Measurements from ENCODE around the gene PRSS23.
A peak's percentile ranks its signal among the peaks of the same experiment; 100 is the strongest.

Gene PRSS23

GRCh38 chr11:86798988-86799387 lies 1.4 kb upstream of the PRSS23 start:
- TF ChIP-seq YY1 (IDR thresholded peaks at IDR 0.05; ENCODE audit: insufficient read depth, insufficient read length) (no peak), SUZ12 (IDR thresholded peaks at IDR 0.05; ENCODE audit: extremely low read depth, insufficient read depth, insufficient read length) (no peak), ZNF274 (IDR thresholded peaks at IDR 0.05; ENCODE audit: low read depth, low read length) (no peak)
- no peak for DNase-seq (ENCODE audit: low read depth, low spot score)
- no peaks in the 10 kb centered on the region for H3K4me1 ChIP-seq (ENCODE audit: insufficient read depth, insufficient read length)
- no peaks in the 10 kb centered on the region for H3K9me3 ChIP-seq (ENCODE audit: insufficient read depth, low read length)
- peaks cover 4% of the 10 kb centered on the region for H3K36me3 ChIP-seq (ENCODE audit: insufficient read depth, insufficient read length, low read length)
- H3K9ac ChIP-seq (ENCODE audit: insufficient read length, low read depth) = no peak overlapping the region
- H3K4me3 ChIP-seq (ENCODE audit: insufficient read length, low read depth) = no peak overlapping the region
- peaks cover 27% of the 10 kb centered on the region for H3K27me3 ChIP-seq (ENCODE audit: insufficient read depth, insufficient read length)

DNA sequence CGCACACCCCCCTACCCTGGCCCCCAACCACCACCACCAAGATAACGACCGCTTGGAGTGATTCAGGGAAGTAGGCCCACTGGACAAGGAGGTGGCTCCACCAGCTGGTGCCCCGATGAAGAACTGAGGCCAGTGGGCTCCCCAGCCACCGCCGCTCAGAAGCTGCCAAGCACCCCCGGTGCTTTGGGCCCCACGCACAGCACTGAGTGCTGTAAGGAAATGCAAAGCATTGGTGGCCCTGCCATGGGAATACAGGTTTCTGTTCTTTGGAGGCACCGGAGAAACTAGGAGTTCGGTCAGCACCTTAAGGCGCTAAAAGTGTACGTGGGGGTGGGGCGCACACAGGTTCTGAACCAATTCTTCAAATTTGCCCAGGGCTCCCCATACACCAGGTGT lies 664 bp upstream of the PRSS23 start:
- peak overlapping the region; percentile 61 for H3K9ac ChIP-seq (ENCODE audit: insufficient read length, low read depth)

DNA sequence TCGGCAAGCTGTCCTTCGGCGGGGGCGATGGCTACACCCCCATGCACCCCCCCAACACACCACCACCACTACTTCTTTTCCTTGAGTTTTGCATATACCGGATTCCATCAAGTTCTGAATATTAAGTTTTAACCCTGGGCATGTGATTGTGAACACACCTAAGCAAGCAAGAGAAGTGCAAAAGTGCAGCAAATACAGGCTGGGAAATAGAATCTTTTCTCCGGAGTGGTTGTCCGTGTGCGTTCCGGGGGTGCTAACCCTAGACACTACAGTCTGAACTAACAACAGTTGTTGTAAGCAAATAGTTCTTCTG lies 574 bp downstream of the PRSS23 start:
- Histone ChIP-seq H3K4me3 (ENCODE audit: insufficient read length, low read depth) (peak overlapping the region; percentile 57), H3K27me3 (ENCODE audit: insufficient read depth, insufficient read length) (peaks cover 27% of the 10 kb centered on the region), H3K9ac (ENCODE audit: insufficient read length, low read depth) (peak overlapping the region; percentile 74), H3K36me3 (ENCODE audit: insufficient read depth, insufficient read length, low read length) (peaks cover 4% of the 10 kb centered on the region), H3K4me1 (ENCODE audit: insufficient read depth, insufficient read length) (no peaks in the 10 kb centered on the region), H3K9me3 (ENCODE audit: insufficient read depth, low read length) (no peaks in the 10 kb centered on the region)
- DNase-seq (ENCODE audit: low read depth, low spot score) = no peak
- TF ChIP-seq YY1 (IDR thresholded peaks at IDR 0.05; ENCODE audit: insufficient read depth, insufficient read length) (no peak), SUZ12 (IDR thresholded peaks at IDR 0.05; ENCODE audit: extremely low read depth, insufficient read depth, insufficient read length) (no peak), ZNF274 (IDR thresholded peaks at IDR 0.05; ENCODE audit: low read depth, low read length) (no peak)

More for the DNA sequence above, 664 bp upstream of the PRSS23 start:
- no peak for DNase-seq (ENCODE audit: low read depth, low spot score)
- Histone ChIP-seq H3K4me1 (ENCODE audit: insufficient read depth, insufficient read length) (no peaks in the 10 kb centered on the region), H3K9me3 (ENCODE audit: insufficient read depth, low read length) (no peaks in the 10 kb centered on the region), H3K4me3 (ENCODE audit: insufficient read length, low read depth) (peak overlapping the region; percentile 57), H3K27me3 (ENCODE audit: insufficient read depth, insufficient read length) (peaks cover 27% of the 10 kb centered on the region), H3K36me3 (ENCODE audit: insufficient read depth, insufficient read length, low read length) (peaks cover 4% of the 10 kb centered on the region)
- no peak for TF ChIP-seq YY1 (IDR thresholded peaks at IDR 0.05; ENCODE audit: insufficient read depth, insufficient read length)
- no peak for TF ChIP-seq SUZ12 (IDR thresholded peaks at IDR 0.05; ENCODE audit: extremely low read depth, insufficient read depth, insufficient read length)
- TF ChIP-seq ZNF274 (IDR thresholded peaks at IDR 0.05; ENCODE audit: low read depth, low read length) = no peak

GRCh38 chr11:86801364-86801763 lies 1.0 kb downstream of the PRSS23 start:
- Histone ChIP-seq H3K36me3 (ENCODE audit: insufficient read depth, insufficient read length, low read length) (peaks cover 5% of the 10 kb centered on the region), H3K4me3 (ENCODE audit: insufficient read length, low read depth) (no peak overlapping the region), H3K4me1 (ENCODE audit: insufficient read depth, insufficient read length) (no peaks in the 10 kb centered on the region), H3K9ac (ENCODE audit: insufficient read length, low read depth) (no peak overlapping the region), H3K9me3 (ENCODE audit: insufficient read depth, low read length) (no peaks in the 10 kb centered on the region), H3K27me3 (ENCODE audit: insufficient read depth, insufficient read length) (peaks cover 27% of the 10 kb centered on the region)
- TF ChIP-seq YY1 (IDR thresholded peaks at IDR 0.05; ENCODE audit: insufficient read depth, insufficient read length) (no peak), SUZ12 (IDR thresholded peaks at IDR 0.05; ENCODE audit: extremely low read depth, insufficient read depth, insufficient read length) (no peak), ZNF274 (IDR thresholded peaks at IDR 0.05; ENCODE audit: low read depth, low read length) (no peak)
- no peak for DNase-seq (ENCODE audit: low read depth, low spot score)

DNA sequence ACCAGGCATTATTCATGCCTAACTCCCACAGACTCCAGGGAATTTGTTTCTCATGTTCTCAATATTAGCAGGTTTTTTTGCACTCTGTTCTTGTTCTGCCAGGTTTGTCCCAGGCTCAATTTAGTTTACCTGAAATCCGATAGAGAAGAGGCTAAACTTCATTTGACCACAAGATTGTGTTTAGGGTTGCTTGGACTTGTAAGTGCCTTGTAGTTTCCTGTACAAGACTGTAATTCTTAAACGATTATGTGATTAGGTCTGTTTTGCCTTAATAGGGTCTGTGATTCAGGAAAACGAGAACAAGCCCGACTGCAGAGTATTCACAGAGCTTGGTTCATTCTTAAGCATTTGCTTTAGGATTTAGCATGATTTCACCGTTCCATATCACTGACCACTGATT lies 1.8 kb downstream of the PRSS23 start:
- H3K9ac ChIP-seq (ENCODE audit: insufficient read length, low read depth) = no peak overlapping the region

DNA sequence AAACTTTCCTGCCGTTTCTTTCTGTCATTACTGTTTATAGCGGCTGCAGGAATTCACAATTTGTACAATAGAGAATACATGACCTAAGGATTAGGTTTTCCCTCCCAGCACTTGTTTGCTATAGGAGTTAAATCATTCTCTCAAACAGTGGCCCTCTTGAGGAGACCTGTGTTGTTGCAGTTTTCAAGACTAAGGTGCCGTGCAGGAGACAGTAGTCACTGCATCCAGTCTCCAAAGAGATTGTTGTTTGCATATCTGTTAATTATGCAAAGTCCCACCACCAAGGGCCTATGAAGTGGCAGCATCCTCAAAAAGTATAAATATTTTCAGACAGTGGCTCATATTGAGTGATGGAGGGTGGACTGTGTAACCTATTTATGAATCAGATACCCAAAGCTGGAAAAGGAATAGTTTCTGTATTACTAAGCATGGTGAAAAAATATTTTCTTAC lies 2.3 kb downstream of the PRSS23 start:
- Histone ChIP-seq H3K36me3 (ENCODE audit: insufficient read depth, insufficient read length, low read length) (peaks cover 13% of the 10 kb centered on the region), H3K27me3 (ENCODE audit: insufficient read depth, insufficient read length) (peaks cover 27% of the 10 kb centered on the region), H3K4me3 (ENCODE audit: insufficient read length, low read depth) (no peak overlapping the region), H3K9me3 (ENCODE audit: insufficient read depth, low read length) (no peaks in the 10 kb centered on the region), H3K4me1 (ENCODE audit: insufficient read depth, insufficient read length) (no peaks in the 10 kb centered on the region), H3K9ac (ENCODE audit: insufficient read length, low read depth) (no peak overlapping the region)
- DNase-seq (ENCODE audit: low read depth, low spot score) = peak; percentile 33
- TF ChIP-seq SUZ12 (IDR thresholded peaks at IDR 0.05; ENCODE audit: extremely low read depth, insufficient read depth, insufficient read length) (no peak), ZNF274 (IDR thresholded peaks at IDR 0.05; ENCODE audit: low read depth, low read length) (no peak), YY1 (IDR thresholded peaks at IDR 0.05; ENCODE audit: insufficient read depth, insufficient read length) (no peak)

More for the DNA sequence above, 1.8 kb downstream of the PRSS23 start:
- Histone ChIP-seq H3K36me3 (ENCODE audit: insufficient read depth, insufficient read length, low read length) (peaks cover 8% of the 10 kb centered on the region), H3K9me3 (ENCODE audit: insufficient read depth, low read length) (no peaks in the 10 kb centered on the region), H3K27me3 (ENCODE audit: insufficient read depth, insufficient read length) (peaks cover 27% of the 10 kb centered on the region), H3K4me1 (ENCODE audit: insufficient read depth, insufficient read length) (no peaks in the 10 kb centered on the region), H3K4me3 (ENCODE audit: insufficient read length, low read depth) (no peak overlapping the region)
- DNase-seq (ENCODE audit: low read depth, low spot score) = no peak
- TF ChIP-seq ZNF274 (IDR thresholded peaks at IDR 0.05; ENCODE audit: low read depth, low read length) = no peak
- TF ChIP-seq SUZ12 (IDR thresholded peaks at IDR 0.05; ENCODE audit: extremely low read depth, insufficient read depth, insufficient read length) = no peak
- TF ChIP-seq YY1 (IDR thresholded peaks at IDR 0.05; ENCODE audit: insufficient read depth, insufficient read length) = no peak

GRCh38 chr11:86803136-86804045 lies 3.0 kb downstream of the PRSS23 start:
- Histone ChIP-seq H3K9me3 (ENCODE audit: insufficient read depth, low read length) (no peaks in the 10 kb centered on the region), H3K4me1 (ENCODE audit: insufficient read depth, insufficient read length) (no peaks in the 10 kb centered on the region), H3K9ac (ENCODE audit: insufficient read length, low read depth) (no peak overlapping the region), H3K4me3 (ENCODE audit: insufficient read length, low read depth) (no peak overlapping the region), H3K36me3 (ENCODE audit: insufficient read depth, insufficient read length, low read length) (peaks cover 20% of the 10 kb centered on the region), H3K27me3 (ENCODE audit: insufficient read depth, insufficient read length) (peaks cover 27% of the 10 kb centered on the region)
- no peak for TF ChIP-seq YY1 (IDR thresholded peaks at IDR 0.05; ENCODE audit: insufficient read depth, insufficient read length)
- no peak for DNase-seq (ENCODE audit: low read depth, low spot score)

All from NT2/D1 (cell line).